Osteoblast (primary cell): ENCODE results near the gene FTO. TPM values are rescaled to one million over a fixed set of nuclear protein-coding genes. Genes with fewer than 3 reads are reported as not detected.

ENCODE experiments used
- DNase-seq: peaks from one replicate; pipeline ENCODE4 v3.0.0; 2011; ENCODE audit warnings: low spot score, mixed read lengths; ENCODE audit not compliant: insufficient read length; ENCODE audit errors: missing footprints
- H2AFZ ChIP-seq: 2 replicates; pipeline ENCODE4 v1.6.0; 2011; ENCODE audit warnings: mild to moderate bottlenecking, low read length
- H3K27ac ChIP-seq: 2 replicates; pipeline ENCODE4 v1.5.1; 2011; ENCODE audit warnings: mild to moderate bottlenecking, low read depth, low read length, moderate library complexity
- H3K27me3 ChIP-seq: 2 replicates; pipeline ENCODE4 v1.6.0; 2012; ENCODE audit warnings: mild to moderate bottlenecking, control low read depth, inconsistent platforms, low read length, moderate library complexity; ENCODE audit not compliant: insufficient read depth
- H3K36me3 ChIP-seq: 2 replicates; pipeline ENCODE4 v1.5.1; 2011; ENCODE audit warnings: mild to moderate bottlenecking, low read length, control low read depth, moderate library complexity; ENCODE audit not compliant: insufficient read depth
- H3K4me1 ChIP-seq: 2 replicates; pipeline ENCODE4 v1.5.1; 2011; ENCODE audit warnings: mild to moderate bottlenecking, low read length, control low read depth, moderate library complexity; ENCODE audit not compliant: insufficient read depth
- H3K4me2 ChIP-seq: 2 replicates; pipeline ENCODE4 v1.6.0; 2011; ENCODE audit warnings: mild to moderate bottlenecking, low read length; ENCODE audit not compliant: insufficient read depth
- H3K4me3 ChIP-seq: fragments of 200-600 bp; sonication (generic); 3 replicates; pipeline ENCODE4 v1.5.1; 2012; ENCODE audit warnings: mild to moderate bottlenecking, low read length, inconsistent platforms; ENCODE audit not compliant: insufficient read depth
- H3K79me2 ChIP-seq: 2 replicates; pipeline ENCODE4 v1.6.0; 2012; ENCODE audit warnings: mild to moderate bottlenecking, low read length, control low read depth, inconsistent platforms; ENCODE audit not compliant: insufficient read depth
- H3K9me3 ChIP-seq: 2 replicates; pipeline ENCODE4 v1.5.1; 2011; ENCODE audit warnings: low read depth, low read length, control low read depth
- H4K20me1 ChIP-seq: 2 replicates; pipeline ENCODE4 v1.6.0; 2012; ENCODE audit warnings: mild to moderate bottlenecking, low read length, control low read depth; ENCODE audit not compliant: insufficient read depth
- total RNA-seq: library from RNA; depleted of rRNA; stranded (reverse); fragments of >200 nt; gene quantifications from 2 replicates; pipeline ENCODE4 v1.2.3, GENCODE V29; 2012
- TF ChIP-seq, protein P1 (sequence below): IDR thresholded peaks from 2 replicates; pipeline ENCODE4 v1.5.1; 2011; ENCODE audit warnings: mild to moderate bottlenecking, low read depth, low read length, moderate library complexity; ENCODE audit errors: extremely low read depth

The FTO gene
- total RNA-seq, 1 donor, result 152 TPM

DNA sequence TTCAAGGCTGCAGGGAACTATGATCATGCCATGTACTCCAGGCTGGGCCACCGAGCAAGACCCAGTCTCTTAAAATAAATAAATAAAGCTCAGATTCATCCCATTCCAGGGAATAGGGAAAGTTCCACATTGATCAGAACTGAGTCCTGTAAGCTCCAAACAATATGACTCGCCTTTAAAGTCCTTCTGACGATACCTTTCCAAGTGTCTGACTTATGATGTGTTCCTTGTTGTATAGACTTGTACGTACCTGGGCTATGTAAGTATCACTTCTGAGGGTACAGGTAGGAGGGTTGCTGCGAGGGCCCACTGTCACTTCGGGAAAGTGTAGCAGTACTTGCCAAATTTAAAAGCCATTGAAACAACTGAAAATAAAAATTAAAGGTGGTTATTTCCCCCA, 329.8 kb downstream of the FTO start:
- TF ChIP-seq, protein P1, sequence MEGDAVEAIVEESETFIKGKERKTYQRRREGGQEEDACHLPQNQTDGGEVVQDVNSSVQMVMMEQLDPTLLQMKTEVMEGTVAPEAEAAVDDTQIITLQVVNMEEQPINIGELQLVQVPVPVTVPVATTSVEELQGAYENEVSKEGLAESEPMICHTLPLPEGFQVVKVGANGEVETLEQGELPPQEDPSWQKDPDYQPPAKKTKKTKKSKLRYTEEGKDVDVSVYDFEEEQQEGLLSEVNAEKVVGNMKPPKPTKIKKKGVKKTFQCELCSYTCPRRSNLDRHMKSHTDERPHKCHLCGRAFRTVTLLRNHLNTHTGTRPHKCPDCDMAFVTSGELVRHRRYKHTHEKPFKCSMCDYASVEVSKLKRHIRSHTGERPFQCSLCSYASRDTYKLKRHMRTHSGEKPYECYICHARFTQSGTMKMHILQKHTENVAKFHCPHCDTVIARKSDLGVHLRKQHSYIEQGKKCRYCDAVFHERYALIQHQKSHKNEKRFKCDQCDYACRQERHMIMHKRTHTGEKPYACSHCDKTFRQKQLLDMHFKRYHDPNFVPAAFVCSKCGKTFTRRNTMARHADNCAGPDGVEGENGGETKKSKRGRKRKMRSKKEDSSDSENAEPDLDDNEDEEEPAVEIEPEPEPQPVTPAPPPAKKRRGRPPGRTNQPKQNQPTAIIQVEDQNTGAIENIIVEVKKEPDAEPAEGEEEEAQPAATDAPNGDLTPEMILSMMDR, result no peak
- H3K79me2 ChIP-seq, result no peaks in the 10 kb centered on the region
- H3K27me3 ChIP-seq, result no peaks in the 10 kb centered on the region
- H3K36me3 ChIP-seq, result no peaks in the 10 kb centered on the region
- H4K20me1 ChIP-seq, result no peaks in the 10 kb centered on the region
- H3K4me3 ChIP-seq, result no peak overlapping the region
- H2AFZ ChIP-seq, result no peak overlapping the region
- H3K9me3 ChIP-seq, result no peaks in the 10 kb centered on the region
- H3K4me2 ChIP-seq, result no peak overlapping the region
- no peak overlapping the region for H3K27ac ChIP-seq
- H3K4me1 ChIP-seq, result peaks cover 6% of the 10 kb centered on the region
- no peak for DNase-seq

DNA sequence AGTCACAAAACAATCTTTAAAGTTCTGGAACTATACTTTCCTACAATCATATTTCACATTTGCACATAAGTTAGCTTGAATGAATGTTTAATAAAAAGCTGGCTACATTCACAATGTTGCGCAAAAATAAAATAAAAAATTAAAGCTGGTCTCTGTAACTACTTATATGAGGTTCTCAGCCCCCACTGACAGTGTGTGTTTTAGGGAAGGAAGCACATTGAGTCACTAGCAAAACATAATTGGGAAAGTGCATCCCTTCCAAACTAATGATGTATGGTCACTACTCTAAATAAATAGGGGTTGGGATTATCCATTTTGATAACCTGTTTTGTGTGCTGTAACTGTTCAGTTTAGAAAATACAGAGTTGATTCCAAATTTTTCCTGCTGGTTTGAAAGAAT, 330.7 kb downstream of the FTO start:
- H3K79me2 ChIP-seq, result no peaks in the 10 kb centered on the region
- H4K20me1 ChIP-seq, result no peaks in the 10 kb centered on the region
- H3K4me1 ChIP-seq, result peaks cover 6% of the 10 kb centered on the region
- H3K36me3 ChIP-seq, result no peaks in the 10 kb centered on the region
- DNase-seq, result no peak
- H3K27me3 ChIP-seq, result no peaks in the 10 kb centered on the region
- H3K27ac ChIP-seq, result no peak overlapping the region
- no peaks in the 10 kb centered on the region for H3K9me3 ChIP-seq
- no peak overlapping the region for H2AFZ ChIP-seq
- TF ChIP-seq, protein P1, result no peak
- no peak overlapping the region for H3K4me2 ChIP-seq
- H3K4me3 ChIP-seq, result no peak overlapping the region

DNA sequence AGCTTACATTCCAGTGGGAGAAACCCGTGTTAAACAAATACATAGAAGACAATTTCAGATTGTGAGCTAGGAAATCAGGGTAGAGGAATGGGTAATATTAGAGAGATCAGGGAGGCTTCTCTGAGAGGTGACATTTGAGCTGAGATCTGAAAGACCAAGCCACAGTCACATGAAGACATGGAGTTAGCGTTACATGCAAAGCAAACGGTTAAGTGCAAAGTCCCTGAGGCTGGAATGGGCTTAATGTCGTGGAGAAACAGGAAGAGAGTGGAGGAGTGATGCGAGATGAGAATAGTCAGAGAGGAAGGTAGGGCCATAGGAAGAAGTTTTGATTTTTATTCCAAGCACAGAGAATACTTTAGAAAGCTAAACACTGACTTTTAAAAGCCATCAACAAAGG, 336.5 kb downstream of the FTO start:
- TF ChIP-seq, protein P1, result no peak
- Histone ChIP-seq H3K4me3 (no peak overlapping the region), H3K36me3 (no peaks in the 10 kb centered on the region), H3K27me3 (no peaks in the 10 kb centered on the region), H3K4me1 (no peaks in the 10 kb centered on the region), H4K20me1 (no peaks in the 10 kb centered on the region), H3K27ac (no peak overlapping the region), H2AFZ (no peak overlapping the region), H3K79me2 (no peaks in the 10 kb centered on the region), H3K4me2 (no peak overlapping the region), H3K9me3 (no peaks in the 10 kb centered on the region)
- no peak for DNase-seq

DNA sequence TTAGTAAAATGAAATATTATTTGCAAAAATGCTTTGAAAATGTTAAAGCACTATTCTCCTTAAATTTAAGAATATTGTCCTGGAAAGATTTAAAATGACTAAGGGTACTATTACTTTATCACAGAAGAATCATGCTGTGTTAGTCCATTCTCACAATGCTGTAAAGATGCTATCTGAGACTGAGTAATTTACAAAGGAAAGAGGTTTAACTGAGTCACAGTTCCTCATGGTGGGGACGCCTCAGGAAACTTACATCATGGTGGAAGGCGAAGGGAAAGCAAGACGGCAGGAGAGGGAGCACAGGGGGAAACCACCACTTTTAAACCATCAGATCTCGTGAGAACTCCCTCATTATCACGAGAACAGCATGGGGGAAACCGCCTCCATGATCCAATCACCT, 337.0 kb downstream of the FTO start:
- Histone ChIP-seq H3K4me1 (no peaks in the 10 kb centered on the region), H3K36me3 (no peaks in the 10 kb centered on the region), H3K27me3 (no peaks in the 10 kb centered on the region), H3K9me3 (no peaks in the 10 kb centered on the region), H2AFZ (no peak overlapping the region), H3K79me2 (no peaks in the 10 kb centered on the region), H3K27ac (no peak overlapping the region), H4K20me1 (no peaks in the 10 kb centered on the region), H3K4me2 (no peak overlapping the region), H3K4me3 (no peak overlapping the region)
- TF ChIP-seq, protein P1, result no peak
- no peak for DNase-seq
